Transverse colon (tissue), 4 donors: ENCODE data around the gene SEMA5B. TPM values are rescaled to one million over a fixed set of nuclear protein-coding genes. Genes with fewer than 3 reads are reported as not detected.

Experiments
- DNase-seq: peaks from one replicate; pipeline ENCODE4 v3.0.0-alpha.2; 2019
- H3K27ac ChIP-seq, 4 donors: fragments of 200-600 bp; sonication (generic); 2 replicates each; pipeline ENCODE4 v1.5.1; 2016 to 2018; ENCODE audit warnings: inconsistent platforms in 4 of 4
- H3K27me3 ChIP-seq: fragments of 200-600 bp; sonication (generic); 2 replicates; pipeline ENCODE4 v1.5.1; 2017; ENCODE audit warnings: inconsistent platforms
- H3K36me3 ChIP-seq, 4 donors: fragments of 200-600 bp; sonication (generic); 2 replicates each; pipeline ENCODE4 v1.5.1; 2017 to 2019; ENCODE audit warnings: inconsistent platforms in 4 of 4
- H3K4me1 ChIP-seq, 4 donors: fragments of 200-600 bp; sonication (generic); 2 replicates each; pipeline ENCODE4 v1.5.1; 2017 to 2020; ENCODE audit warnings: inconsistent platforms in 4 of 4
- H3K4me3 ChIP-seq, 4 donors: fragments of 200-600 bp; sonication (generic); 1 replicate in 1 of 4; 2 replicates in 3 of 4; pipeline versions ENCODE4 v1.5.1 to v1.6.1; 2017 to 2019; ENCODE audit warnings: inconsistent platforms in 4 of 4
- H3K9me3 ChIP-seq, 2 donors: fragments of 200-600 bp; sonication (generic); 2 replicates each; pipeline ENCODE4 v1.5.1; 2017 to 2019; ENCODE audit warnings: inconsistent platforms in 2 of 2
- EP300 ChIP-seq: sonication (generic); formaldehyde crosslinking; IDR thresholded peaks from one replicate; pipeline ENCODE4 v1.6.1; 2017; ENCODE audit warnings: antibody characterized with exemption, low read depth
- POLR2A ChIP-seq: fragments of 450-650 bp; IDR thresholded peaks from one replicate; pipeline ENCODE4 v1.6.1; 2016; ENCODE audit warnings: antibody characterized with exemption, mild to moderate bottlenecking, moderate library complexity
- POLR2AphosphoS5 ChIP-seq, 3 donors: sonication (generic); formaldehyde crosslinking; IDR thresholded peaks; one replicate each; pipeline ENCODE4 v1.6.1; 2016; ENCODE audit warnings: antibody characterized with exemption in 3 of 3
- WGBS, 2 donors: methylation state at CpG; one replicate each; pipeline ENCODE4 v1.1.5; 2018; ENCODE audit warnings: low coverage in 1 of 2; 5-methylcytosine and 5-hydroxymethylcytosine counted together
- in situ Hi-C, 4 donors: fragments of 200-750 bp; cut with MboI; loops; one replicate each; pipeline versions ENCODE4 v1.15.0 to v1.15.1; 2017; ENCODE audit warnings: low sequenced_read_pairs in 3 of 4, low pct_ligation_motif_present in 1 of 4, low pct_unique_long_range_greater_than_20kb in 1 of 4
- intact Hi-C: fragments of 100-400 bp; cut with DNase I; formaldehyde crosslinking; loops from one replicate; pipeline ENCODE4 v1.15.1; 2023; ENCODE audit warnings: low total_unique reads
- total RNA-seq, 4 donors: library from RNA; depleted of rRNA; stranded (reverse); fragments of >200 nt; gene quantifications; one replicate each; pipeline ENCODE4 v1.1.0, GENCODE V29; 2016
- TF ChIP-seq, protein P1 (sequence below), 5 experiments: fragments of 200-600 bp in 3 of 5; fragments of 450-650 bp in 2 of 5; sonication (generic) in 3 of 5; IDR thresholded peaks; 1 replicate in 2 of 5; 2 replicates in 3 of 5; pipeline ENCODE4 v1.5.1; 2016 to 2017; ENCODE audit warnings: antibody characterized with exemption in 5 of 5, inconsistent platforms in 3 of 5, mild to moderate bottlenecking in 2 of 5, moderate library complexity in 1 of 5

Gene SEMA5B
- total RNA-seq, 4 donors from 2014 or later, result 0.16 to 1.4 (median 0.27) TPM; not detected in 1

DNA sequence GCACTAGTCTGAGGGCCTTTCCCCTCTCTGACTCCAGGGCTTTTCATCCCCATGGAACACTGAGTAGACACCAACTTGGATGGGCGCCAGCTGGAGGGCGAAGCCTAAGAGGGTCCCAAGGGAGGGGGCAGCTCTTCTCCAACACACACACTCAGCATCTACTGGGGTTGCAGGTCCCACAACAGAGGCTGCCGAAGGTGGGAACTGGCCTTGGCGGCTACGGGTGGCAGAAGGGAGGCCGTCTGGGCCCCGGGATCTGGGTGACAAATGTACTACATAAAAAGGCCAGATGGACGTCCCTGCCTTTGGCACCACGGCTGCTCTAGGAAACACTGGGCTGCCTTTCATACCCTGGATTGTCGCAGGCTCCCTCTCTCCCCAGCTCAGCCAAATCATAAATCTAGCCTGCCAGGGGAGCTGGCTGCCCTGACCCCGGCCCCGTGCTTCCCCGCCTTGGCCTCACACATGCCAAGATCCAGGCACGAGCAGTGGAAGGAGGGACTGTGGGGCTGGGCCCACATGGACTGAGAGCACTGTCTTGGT lies 31.5 kb downstream of the SEMA5B start:
- Histone ChIP-seq H3K4me3 (no peak overlapping the region), H3K36me3 (no peaks in the 10 kb centered on the region), H3K4me1 (peaks cover 0 to 6% (median 0%) of the 10 kb centered on the region in 4 donors), H3K27ac (no peak overlapping the region), H3K27me3 (peaks cover 6% of the 10 kb centered on the region), H3K9me3 (no peaks in the 10 kb centered on the region)
- TF ChIP-seq, protein P1, sequence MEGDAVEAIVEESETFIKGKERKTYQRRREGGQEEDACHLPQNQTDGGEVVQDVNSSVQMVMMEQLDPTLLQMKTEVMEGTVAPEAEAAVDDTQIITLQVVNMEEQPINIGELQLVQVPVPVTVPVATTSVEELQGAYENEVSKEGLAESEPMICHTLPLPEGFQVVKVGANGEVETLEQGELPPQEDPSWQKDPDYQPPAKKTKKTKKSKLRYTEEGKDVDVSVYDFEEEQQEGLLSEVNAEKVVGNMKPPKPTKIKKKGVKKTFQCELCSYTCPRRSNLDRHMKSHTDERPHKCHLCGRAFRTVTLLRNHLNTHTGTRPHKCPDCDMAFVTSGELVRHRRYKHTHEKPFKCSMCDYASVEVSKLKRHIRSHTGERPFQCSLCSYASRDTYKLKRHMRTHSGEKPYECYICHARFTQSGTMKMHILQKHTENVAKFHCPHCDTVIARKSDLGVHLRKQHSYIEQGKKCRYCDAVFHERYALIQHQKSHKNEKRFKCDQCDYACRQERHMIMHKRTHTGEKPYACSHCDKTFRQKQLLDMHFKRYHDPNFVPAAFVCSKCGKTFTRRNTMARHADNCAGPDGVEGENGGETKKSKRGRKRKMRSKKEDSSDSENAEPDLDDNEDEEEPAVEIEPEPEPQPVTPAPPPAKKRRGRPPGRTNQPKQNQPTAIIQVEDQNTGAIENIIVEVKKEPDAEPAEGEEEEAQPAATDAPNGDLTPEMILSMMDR (IDR thresholded peaks at IDR 0.05), result no peak
- TF ChIP-seq EP300 (no peak), POLR2AphosphoS5 (IDR thresholded peaks at IDR 0.05) (no peak), POLR2A (no peak)
- in situ Hi-C loops, result no loop called here
- intact Hi-C loops, result no loop called here
- no peak for DNase-seq
- 81% methylated on average over 14 of the region's 14 CpGs; no CpG with 5 or more reads in 1 of the 2 donors for WGBS, 2 donors

- no peaks in the 10 kb centered on the region for H3K27me3 ChIP-seq
- H3K4me3 ChIP-seq, result no peak overlapping the region
- intact Hi-C loops (no loop called here), in situ Hi-C loops (no loop called here)
- no peaks in the 10 kb centered on the region for H3K9me3 ChIP-seq
- H3K4me1 ChIP-seq, result peaks cover 0 to 6% (median 0%) of the 10 kb centered on the region in 4 donors
- no peak for DNase-seq
- no peak overlapping the region for H3K27ac ChIP-seq
- H3K36me3 ChIP-seq, result no peaks in the 10 kb centered on the region
- TF ChIP-seq POLR2AphosphoS5 (IDR thresholded peaks at IDR 0.05), result no peak
- no peak for TF ChIP-seq POLR2A
- TF ChIP-seq EP300, result no peak
- TF ChIP-seq, protein P1 (IDR thresholded peaks at IDR 0.05), result no peak
- WGBS, 2 donors, result 84 to 90% methylated on average over 2 to 3 of the region's 3 CpGs
These were observed 32.6 kb downstream of the SEMA5B start for GRCh38 chr3:122994954-122995353.

GRCh38 chr3:122993124-122993978 lies 34.2 kb downstream of the SEMA5B start:
- TF ChIP-seq EP300 (no peak), POLR2AphosphoS5 (IDR thresholded peaks at IDR 0.05) (no peak)
- TF ChIP-seq, protein P1 (IDR thresholded peaks at IDR 0.05), result no peak
- H3K27ac ChIP-seq, result no peak overlapping the region
- in situ Hi-C loops (no loop called here), intact Hi-C loops (no loop called here)
- no peaks in the 10 kb centered on the region for H3K9me3 ChIP-seq
- no peak for DNase-seq
- WGBS, 2 donors, result 56 to 80% methylated on average over 1 to 18 of the region's 18 CpGs
- H3K4me1 ChIP-seq, result peaks cover 0 to 6% (median 0%) of the 10 kb centered on the region in 4 donors
- no peak overlapping the region for H3K4me3 ChIP-seq
- H3K36me3 ChIP-seq, result no peaks in the 10 kb centered on the region
- H3K27me3 ChIP-seq, result peaks cover 5% of the 10 kb centered on the region

GRCh38 chr3:122992676-122993075 lies 34.9 kb downstream of the SEMA5B start:
- TF ChIP-seq EP300 (no peak), POLR2A (no peak), POLR2AphosphoS5 (IDR thresholded peaks at IDR 0.05) (no peak)
- TF ChIP-seq, protein P1 (IDR thresholded peaks at IDR 0.05), result no peak
- Histone ChIP-seq H3K27ac (no peak overlapping the region), H3K36me3 (no peaks in the 10 kb centered on the region), H3K27me3 (peaks cover 11% of the 10 kb centered on the region), H3K4me3 (no peak overlapping the region), H3K4me1 (peaks cover 0 to 6% (median 0%) of the 10 kb centered on the region in 4 donors), H3K9me3 (no peaks in the 10 kb centered on the region)
- DNase-seq, result no peak
- WGBS, 2 donors, result 58% methylated on average over 7 of the region's 9 CpGs; no CpG with 5 or more reads in 1 of the 2 donors
- intact Hi-C loops, result no loop called here
- in situ Hi-C loops, result no loop called here
